Hepatocyte (in vitro differentiated cells): ENCODE measurements around the gene MTMR8. TPM values are rescaled to one million over a fixed set of nuclear protein-coding genes. Genes with fewer than 3 reads are reported as not detected.

Experiments
- DNase-seq: peaks from one replicate; pipeline ENCODE4 v3.0.0-alpha.2; 2016; ENCODE audit warnings: low spot score
- H2AFZ ChIP-seq: fragments of 200-600 bp; sonication (generic); 2 replicates; pipeline ENCODE4 v1.6.0; 2016; ENCODE audit warnings: antibody characterized with exemption, mild to moderate bottlenecking
- H3K27ac ChIP-seq: fragments of 200-600 bp; sonication (generic); 2 replicates; pipeline ENCODE4 v1.5.1; 2016; ENCODE audit warnings: mild to moderate bottlenecking
- H3K27me3 ChIP-seq: fragments of 200-600 bp; sonication (generic); 2 replicates; pipeline ENCODE4 v1.6.1; 2016
- H3K36me3 ChIP-seq: fragments of 200-600 bp; sonication (generic); replicated peaks from 2 replicates; pipeline ENCODE4 v1.5.1; 2016; ENCODE audit warnings: low read depth; ENCODE audit not compliant: insufficient read depth
- H3K4me1 ChIP-seq: fragments of 200-600 bp; sonication (generic); 2 replicates; pipeline ENCODE4 v1.5.1; 2016; ENCODE audit warnings: mild to moderate bottlenecking, moderate library complexity; ENCODE audit not compliant: insufficient read depth
- H3K4me2 ChIP-seq: fragments of 200-600 bp; sonication (generic); 2 replicates; pipeline ENCODE4 v1.6.0; 2016
- H3K4me3 ChIP-seq: fragments of 200-600 bp; sonication (generic); 2 replicates; pipeline ENCODE4 v1.5.1; 2016; ENCODE audit warnings: mild to moderate bottlenecking
- H3K79me2 ChIP-seq: fragments of 200-600 bp; sonication (generic); 2 replicates; pipeline ENCODE4 v1.6.0; 2017; ENCODE audit warnings: mild to moderate bottlenecking
- H3K9me2 ChIP-seq: fragments of 200-600 bp; sonication (generic); replicated peaks from 2 replicates; pipeline ENCODE4 v1.6.0; 2017; ENCODE audit warnings: mild to moderate bottlenecking; ENCODE audit not compliant: insufficient read depth
- H3K9me3 ChIP-seq: fragments of 200-600 bp; sonication (generic); 2 replicates; pipeline ENCODE4 v1.5.1; 2016; ENCODE audit warnings: low read depth, mild to moderate bottlenecking
- H4K20me1 ChIP-seq: fragments of 200-600 bp; sonication (generic); 2 replicates; pipeline ENCODE4 v1.6.0; 2016; ENCODE audit warnings: mild to moderate bottlenecking; ENCODE audit not compliant: insufficient read depth, poor library complexity, severe bottlenecking
- CTCF ChIP-seq: fragments of 200-600 bp; sonication (generic); IDR thresholded peaks from 2 replicates; pipeline ENCODE4 v1.5.1; 2016; ENCODE audit warnings: antibody characterized with exemption, mild to moderate bottlenecking; ENCODE audit not compliant: poor library complexity
- EZH2 ChIP-seq: fragments of 200-600 bp; sonication (generic); IDR thresholded peaks from 2 replicates; pipeline ENCODE4 v1.6.1; 2016; ENCODE audit warnings: antibody characterized with exemption, mild to moderate bottlenecking, borderline replicate concordance
- EZH2phosphoT487 ChIP-seq: fragments of 200-600 bp; sonication (generic); IDR thresholded peaks from one replicate; pipeline ENCODE4 v1.6.1; 2018; ENCODE audit warnings: antibody characterized with exemption, mild to moderate bottlenecking, low read depth, moderate library complexity; ENCODE audit not compliant: unreplicated experiment, severe bottlenecking
- WGBS: methylation state at CpG from one replicate; pipeline ENCODE4 v1.1.6; 2016; ENCODE audit warnings: low lambda C conversion rate; ENCODE audit errors: missing lambda C conversion rate; 5-methylcytosine and 5-hydroxymethylcytosine counted together
- polyA plus RNA-seq: library from polyadenylated mRNA; unstranded; fragments of >200 nt; fragmentation: Nextera tagmentation; extraction: Ambion mirVana; gene quantifications from 2 replicates; pipeline ENCODE4 v1.2.1, GENCODE V29; 2016
- total RNA-seq: library from RNA; depleted of rRNA; stranded (reverse); fragments of >200 nt; gene quantifications from 2 replicates; pipeline ENCODE4 v1.2.3, GENCODE V29; 2014

The MTMR8 gene
- total and polyA plus RNA-seq, 2 experiments from 2014 or later = 1.8 to 1.9 TPM

DNA sequence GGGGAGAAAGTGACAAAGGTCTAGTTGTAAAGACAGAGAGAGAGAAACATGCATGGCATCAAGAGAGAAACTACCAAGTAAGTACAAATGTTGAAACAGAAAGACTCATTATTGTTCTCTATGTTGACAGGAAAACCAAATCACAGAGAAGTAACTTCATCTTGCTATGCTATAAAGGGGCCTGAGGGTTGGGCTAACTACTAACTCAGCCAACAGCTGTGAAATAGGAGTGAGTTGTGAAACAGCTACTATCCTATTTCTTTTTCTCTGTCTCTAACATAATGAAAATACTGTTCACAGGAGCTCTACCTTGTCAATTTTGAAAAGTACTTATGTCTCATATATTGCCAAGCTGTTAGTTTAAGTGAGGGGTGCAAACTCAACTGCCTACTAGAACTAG lies 65.0 kb downstream of the MTMR8 start:
- Histone ChIP-seq H3K79me2 (no peaks in the 10 kb centered on the region), H4K20me1 (no peaks in the 10 kb centered on the region), H3K36me3 (no peaks in the 10 kb centered on the region), H3K9me3 (no peaks in the 10 kb centered on the region), H3K27ac (no peak overlapping the region), H2AFZ (no peak overlapping the region), H3K4me1 (peaks cover 4% of the 10 kb centered on the region), H3K4me3 (no peak overlapping the region), H3K9me2 (no peaks in the 10 kb centered on the region), H3K4me2 (no peak overlapping the region), H3K27me3 (no peaks in the 10 kb centered on the region)
- DNase-seq = no peak
- TF ChIP-seq EZH2phosphoT487 (no peak), EZH2 (no peak), CTCF (no peak)

DNA sequence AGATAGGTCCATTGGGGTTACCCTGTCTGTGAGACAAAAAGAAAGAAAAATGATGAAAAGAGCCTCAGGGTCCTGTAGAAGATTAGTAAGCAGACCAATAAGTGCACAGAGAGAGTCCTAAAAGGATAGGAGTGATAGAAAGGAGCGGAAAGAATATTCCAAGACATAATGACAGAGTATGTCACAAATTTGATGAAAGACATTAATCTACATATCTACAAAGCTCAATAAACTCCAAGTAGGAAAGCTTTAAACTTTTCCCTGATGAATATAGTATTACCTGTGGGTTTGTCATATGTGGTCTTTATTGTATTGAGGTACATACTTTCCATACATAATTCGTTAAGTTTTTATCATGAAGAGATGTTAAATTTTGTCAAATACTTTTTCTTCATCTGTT lies 73.7 kb downstream of the MTMR8 start:
- no peak for TF ChIP-seq EZH2phosphoT487
- TF ChIP-seq EZH2 = no peak
- TF ChIP-seq CTCF = no peak
- Histone ChIP-seq H2AFZ (no peak overlapping the region), H3K9me2 (no peaks in the 10 kb centered on the region), H3K4me3 (no peak overlapping the region), H3K4me2 (no peak overlapping the region), H3K27me3 (no peaks in the 10 kb centered on the region), H3K27ac (no peak overlapping the region), H3K79me2 (no peaks in the 10 kb centered on the region), H3K4me1 (no peaks in the 10 kb centered on the region), H4K20me1 (no peaks in the 10 kb centered on the region), H3K9me3 (peaks cover 12% of the 10 kb centered on the region), H3K36me3 (no peaks in the 10 kb centered on the region)
- no peak for DNase-seq
- WGBS = 72% methylated on average over 2 of the region's 2 CpGs

DNA sequence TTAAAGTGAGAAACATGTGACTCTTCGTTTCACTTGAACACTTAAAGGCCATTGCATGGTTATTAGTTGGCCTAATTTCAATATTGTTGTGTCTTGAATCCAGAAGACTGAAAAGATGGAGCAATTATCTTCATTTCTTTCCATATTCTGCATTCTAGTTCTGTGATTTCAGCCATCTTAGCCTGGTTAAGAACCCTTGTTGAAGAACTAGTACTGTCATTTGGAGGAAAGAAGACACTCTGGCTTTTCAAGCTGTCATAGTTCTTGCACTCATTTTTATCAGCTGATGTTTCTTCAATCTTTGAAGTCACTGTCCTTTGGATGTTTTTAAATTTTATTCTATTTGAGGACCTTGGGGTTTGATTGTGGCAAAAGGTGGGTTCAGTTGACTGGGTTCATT lies 81.6 kb downstream of the MTMR8 start:
- Histone ChIP-seq H3K27me3 (no peaks in the 10 kb centered on the region), H3K79me2 (no peaks in the 10 kb centered on the region), H3K9me3 (no peaks in the 10 kb centered on the region), H3K9me2 (no peaks in the 10 kb centered on the region), H3K4me1 (no peaks in the 10 kb centered on the region), H3K4me2 (no peak overlapping the region), H4K20me1 (no peaks in the 10 kb centered on the region), H3K27ac (no peak overlapping the region), H3K36me3 (no peaks in the 10 kb centered on the region), H3K4me3 (no peak overlapping the region), H2AFZ (no peak overlapping the region)
- TF ChIP-seq CTCF = no peak
- no peak for TF ChIP-seq EZH2
- TF ChIP-seq EZH2phosphoT487 = no peak
- WGBS = 68% methylated on average over 1 of the region's 1 CpG
- no peak for DNase-seq

DNA sequence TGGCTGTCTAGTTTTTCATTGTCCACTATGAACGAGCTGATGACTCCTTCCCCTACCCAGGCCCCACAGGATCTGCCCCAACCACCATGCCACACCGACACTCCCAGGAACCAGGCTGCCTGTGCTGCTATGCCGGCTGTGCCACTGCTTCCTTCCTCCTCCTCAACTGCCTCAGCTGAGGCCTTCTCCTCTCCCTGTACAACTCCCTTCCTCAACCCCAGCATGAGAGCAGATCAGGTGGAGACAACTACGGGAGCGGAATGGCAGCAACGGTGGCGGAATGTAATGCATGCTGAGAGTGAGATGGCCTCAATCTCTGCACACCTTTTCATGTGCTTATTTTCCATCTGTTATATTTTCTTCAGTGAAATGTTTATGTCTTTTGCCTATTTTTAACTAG lies 88.5 kb downstream of the MTMR8 start:
- Histone ChIP-seq H3K36me3 (no peaks in the 10 kb centered on the region), H4K20me1 (no peaks in the 10 kb centered on the region), H3K4me2 (no peak overlapping the region), H3K9me2 (no peaks in the 10 kb centered on the region), H3K4me1 (no peaks in the 10 kb centered on the region), H3K27me3 (no peaks in the 10 kb centered on the region), H3K27ac (no peak overlapping the region), H3K79me2 (no peaks in the 10 kb centered on the region), H3K9me3 (no peaks in the 10 kb centered on the region), H3K4me3 (no peak overlapping the region), H2AFZ (no peak overlapping the region)
- 89% methylated on average over 7 of the region's 7 CpGs for WGBS
- no peak for TF ChIP-seq CTCF
- TF ChIP-seq EZH2 = no peak
- TF ChIP-seq EZH2phosphoT487 = no peak
- no peak for DNase-seq
